ENCODE measurements around the gene SYNPO2.
"Not testable (repeated sequence)": the region's sequence is repeated elsewhere in the genome, so short reads cannot be mapped to it uniquely, and the experiment has no call there.

Gene SYNPO2

GRCh38 chr4:119005928-119006460, 117.3 kb downstream of the SYNPO2 start:
- no peak overlapping the region for H3K4me3 ChIP-seq (ENCODE audit: low read length)
- no peak overlapping the region for H3K9ac ChIP-seq (ENCODE audit: low read depth, low read length)
- no peaks in the 10 kb centered on the region for H3K27me3 ChIP-seq (ENCODE audit: insufficient read depth, low read length)
- no peaks in the 10 kb centered on the region for H3K9me3 ChIP-seq (ENCODE audit: insufficient read depth, low read depth, low read length)
- H3K4me1 ChIP-seq (ENCODE audit: insufficient read depth, low read length): peaks cover 4% of the 10 kb centered on the region; the same call in 1 of the 2 replicates
- H3K27ac ChIP-seq (ENCODE audit: low read depth, low read length): no peak overlapping the region
- WGBS: 94% methylated on average over 2 of the region's 2 CpGs
- no peaks in the 10 kb centered on the region for H3K36me3 ChIP-seq (ENCODE audit: insufficient read depth, low read length)

DNA sequence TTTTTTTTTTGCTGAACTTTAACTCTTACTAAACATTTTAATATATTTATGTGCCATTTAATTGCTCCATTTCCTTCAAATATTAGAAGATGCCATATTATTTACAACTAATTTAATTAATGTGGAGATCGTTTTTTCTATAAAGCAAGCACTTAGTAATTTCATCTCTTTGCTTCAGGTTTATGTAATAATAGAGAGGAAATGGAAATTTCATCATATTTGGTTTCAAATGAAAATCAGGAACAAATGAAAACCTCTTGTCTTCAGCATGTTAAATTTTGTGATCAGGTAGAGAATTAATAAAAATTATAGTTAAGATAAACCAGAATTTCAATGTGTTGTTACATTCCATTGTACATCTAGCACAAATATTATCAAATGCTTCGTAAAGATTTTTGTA, 120.1 kb downstream of the SYNPO2 start:
- Histone ChIP-seq H3K4me3 (ENCODE audit: low read length) (no peak overlapping the region), H3K9me3 (ENCODE audit: insufficient read depth, low read depth, low read length) (no peaks in the 10 kb centered on the region), H3K36me3 (ENCODE audit: insufficient read depth, low read length) (no peaks in the 10 kb centered on the region), H3K27me3 (ENCODE audit: insufficient read depth, low read length) (no peaks in the 10 kb centered on the region), H3K4me1 (ENCODE audit: insufficient read depth, low read length) (0 out of 2 replicates have a peak, but pooled peaks cover under 1% of the 10 kb centered on the region), H3K27ac (ENCODE audit: low read depth, low read length) (no peak overlapping the region), H3K9ac (ENCODE audit: low read depth, low read length) (no peak overlapping the region)
- WGBS: 100% methylated on average over 1 of the region's 2 CpGs

DNA sequence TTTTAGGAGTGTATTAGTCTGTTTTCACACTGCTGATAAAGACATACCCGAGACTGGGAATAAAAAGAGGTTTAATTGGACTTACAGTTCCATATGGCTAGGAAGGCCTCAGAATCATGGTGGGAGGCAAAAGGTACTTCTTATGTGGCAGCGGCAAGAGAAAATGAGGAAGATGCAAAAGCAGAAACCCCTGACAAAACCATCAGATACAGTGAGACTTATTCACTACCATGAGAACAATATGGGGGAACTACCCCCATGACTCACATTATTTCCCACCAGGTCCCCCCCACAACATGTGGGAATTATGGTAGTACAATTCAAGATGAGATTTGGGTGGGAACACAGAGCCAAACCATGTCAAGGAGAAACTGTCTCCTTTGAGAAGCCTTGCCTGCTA, 121.6 kb downstream of the SYNPO2 start:
- H3K9ac ChIP-seq (ENCODE audit: low read depth, low read length); H3K4me1 ChIP-seq (ENCODE audit: insufficient read depth, low read length); H3K9me3 ChIP-seq (ENCODE audit: insufficient read depth, low read depth, low read length); H3K27ac ChIP-seq (ENCODE audit: low read depth, low read length); H3K36me3 ChIP-seq (ENCODE audit: insufficient read depth, low read length); H3K4me3 ChIP-seq (ENCODE audit: low read length); H3K27me3 ChIP-seq (ENCODE audit: insufficient read depth, low read length): not testable (repeated sequence)
- WGBS: 94% methylated on average over 2 of the region's 2 CpGs

DNA sequence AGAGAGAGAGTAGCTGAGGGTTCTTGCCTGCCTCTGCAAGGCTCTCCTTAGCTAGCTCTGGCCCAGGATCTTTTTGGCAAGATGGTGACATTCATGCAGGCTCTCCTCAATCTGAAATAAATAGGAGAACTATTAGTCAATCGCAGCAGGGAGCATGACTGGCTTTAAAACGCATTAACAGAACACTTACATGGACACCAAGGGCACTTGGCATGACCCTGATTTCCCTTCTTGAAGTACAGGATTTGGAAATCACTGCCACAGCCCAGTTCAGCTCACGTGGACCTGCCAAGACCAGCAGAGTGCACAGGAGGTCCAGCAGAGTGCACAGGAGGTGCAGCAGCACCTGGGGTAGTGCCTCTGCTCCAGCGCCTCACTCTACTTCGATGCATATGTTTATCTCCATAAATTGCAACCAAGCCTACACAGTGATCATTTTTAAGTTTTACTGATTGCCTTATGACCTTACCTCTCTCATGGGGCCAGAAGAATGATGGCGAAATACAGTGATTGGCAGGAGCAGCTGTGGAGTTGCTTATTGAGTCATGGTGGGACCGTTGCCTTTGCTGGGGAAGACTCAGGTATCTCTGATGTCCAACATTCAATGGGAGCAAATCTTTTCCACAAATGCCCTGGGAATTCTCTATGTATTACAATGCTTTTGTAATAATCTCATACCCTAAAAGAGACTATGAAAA, 122.4 kb downstream of the SYNPO2 start:
- no peaks in the 10 kb centered on the region for H3K9me3 ChIP-seq (ENCODE audit: insufficient read depth, low read depth, low read length)
- H3K4me3 ChIP-seq (ENCODE audit: low read length): no peak overlapping the region
- H3K27ac ChIP-seq (ENCODE audit: low read depth, low read length): no peak overlapping the region
- H3K27me3 ChIP-seq (ENCODE audit: insufficient read depth, low read length): no peaks in the 10 kb centered on the region
- H3K4me1 ChIP-seq (ENCODE audit: insufficient read depth, low read length): no peaks in the 10 kb centered on the region
- H3K36me3 ChIP-seq (ENCODE audit: insufficient read depth, low read length): no peaks in the 10 kb centered on the region
- no peak overlapping the region for H3K9ac ChIP-seq (ENCODE audit: low read depth, low read length)
- 94% methylated on average over 7 of the region's 7 CpGs for WGBS

GRCh38 chr4:119011607-119011988, 122.9 kb downstream of the SYNPO2 start:
- Histone ChIP-seq H3K36me3 (ENCODE audit: insufficient read depth, low read length) (no peaks in the 10 kb centered on the region), H3K4me1 (ENCODE audit: insufficient read depth, low read length) (no peaks in the 10 kb centered on the region), H3K27me3 (ENCODE audit: insufficient read depth, low read length) (no peaks in the 10 kb centered on the region), H3K27ac (ENCODE audit: low read depth, low read length) (no peak overlapping the region), H3K9ac (ENCODE audit: low read depth, low read length) (no peak overlapping the region), H3K9me3 (ENCODE audit: insufficient read depth, low read depth, low read length) (no peaks in the 10 kb centered on the region), H3K4me3 (ENCODE audit: low read length) (no peak overlapping the region)
- 100% methylated on average over 1 of the region's 1 CpG for WGBS

DNA sequence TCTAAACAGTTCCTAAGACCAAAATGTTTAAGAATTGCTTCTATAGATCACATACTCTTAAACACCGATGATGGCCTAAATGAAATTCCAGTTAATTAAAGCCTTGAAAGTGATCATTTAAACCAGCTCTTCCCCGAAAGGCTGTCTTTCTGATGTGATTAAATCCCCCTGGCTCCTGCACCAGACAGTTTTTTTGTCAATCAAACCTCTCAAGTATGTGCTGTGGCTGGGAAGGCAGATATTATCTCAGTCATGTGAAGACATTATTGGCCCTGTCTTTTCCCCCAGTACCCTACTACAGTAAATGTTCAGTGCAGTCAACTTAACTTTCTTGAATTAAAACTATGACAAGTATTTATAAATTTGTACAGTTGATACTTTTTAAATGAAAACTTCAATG, 126.0 kb downstream of the SYNPO2 start:
- no peak overlapping the region for H3K4me3 ChIP-seq (ENCODE audit: low read length)
- H3K27ac ChIP-seq (ENCODE audit: low read depth, low read length): no peak overlapping the region
- H3K9ac ChIP-seq (ENCODE audit: low read depth, low read length): no peak overlapping the region
- WGBS: 94% methylated on average over 2 of the region's 2 CpGs
- H3K4me1 ChIP-seq (ENCODE audit: insufficient read depth, low read length): no peaks in the 10 kb centered on the region
- no peaks in the 10 kb centered on the region for H3K27me3 ChIP-seq (ENCODE audit: insufficient read depth, low read length)
- no peaks in the 10 kb centered on the region for H3K9me3 ChIP-seq (ENCODE audit: insufficient read depth, low read depth, low read length)
- no peaks in the 10 kb centered on the region for H3K36me3 ChIP-seq (ENCODE audit: insufficient read depth, low read length)

- 87% methylated on average over 2 of the region's 2 CpGs for WGBS
- no peak overlapping the region for H3K27ac ChIP-seq (ENCODE audit: low read depth, low read length)
- no peaks in the 10 kb centered on the region for H3K36me3 ChIP-seq (ENCODE audit: insufficient read depth, low read length)
- no peaks in the 10 kb centered on the region for H3K27me3 ChIP-seq (ENCODE audit: insufficient read depth, low read length)
- peaks cover 5% of the 10 kb centered on the region; the same call in 1 of the 2 replicates for H3K4me1 ChIP-seq (ENCODE audit: insufficient read depth, low read length)
- H3K4me3 ChIP-seq (ENCODE audit: low read length): no peak overlapping the region
- no peak overlapping the region for H3K9ac ChIP-seq (ENCODE audit: low read depth, low read length)
- no peaks in the 10 kb centered on the region for H3K9me3 ChIP-seq (ENCODE audit: insufficient read depth, low read depth, low read length)
Measured at GRCh38 chr4:119016636-119017035, 128.0 kb downstream of the SYNPO2 start.

- Histone ChIP-seq H3K27ac (ENCODE audit: low read depth, low read length) (no peak overlapping the region), H3K9me3 (ENCODE audit: insufficient read depth, low read depth, low read length) (no peaks in the 10 kb centered on the region), H3K9ac (ENCODE audit: low read depth, low read length) (no peak overlapping the region), H3K36me3 (ENCODE audit: insufficient read depth, low read length) (no peaks in the 10 kb centered on the region), H3K4me3 (ENCODE audit: low read length) (no peak overlapping the region), H3K4me1 (ENCODE audit: insufficient read depth, low read length) (peaks cover 5% of the 10 kb centered on the region; the same call in 1 of the 2 replicates), H3K27me3 (ENCODE audit: insufficient read depth, low read length) (no peaks in the 10 kb centered on the region)
- WGBS: 93% methylated on average over 1 of the region's 2 CpGs
Measured at GRCh38 chr4:119017636-119018035, 129.0 kb downstream of the SYNPO2 start.

DNA sequence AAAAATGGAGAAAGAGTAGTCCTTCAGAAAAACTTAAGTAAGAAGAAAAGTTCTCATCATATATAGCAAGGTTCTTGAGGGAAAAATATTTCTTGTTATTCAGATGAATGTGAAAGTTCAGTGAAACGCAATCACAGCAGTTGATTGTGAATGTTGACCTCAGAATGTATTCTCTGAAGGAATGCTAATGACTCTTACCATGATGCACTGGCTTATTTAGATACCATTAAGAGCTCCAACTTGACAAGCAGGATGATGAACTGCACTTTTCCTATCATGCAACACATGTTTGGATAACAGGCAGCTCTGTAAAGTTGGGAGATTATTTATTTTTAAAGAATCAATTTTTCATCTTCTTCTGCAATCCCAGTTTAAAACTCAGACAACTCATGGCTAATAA, 131.5 kb downstream of the SYNPO2 start:
- peaks cover 23% of the 10 kb centered on the region for H3K4me1 ChIP-seq (ENCODE audit: insufficient read depth, low read length)
- no peaks in the 10 kb centered on the region for H3K36me3 ChIP-seq (ENCODE audit: insufficient read depth, low read length)
- H3K27me3 ChIP-seq (ENCODE audit: insufficient read depth, low read length): no peaks in the 10 kb centered on the region
- H3K27ac ChIP-seq (ENCODE audit: low read depth, low read length): no peak overlapping the region
- no peak overlapping the region for H3K9ac ChIP-seq (ENCODE audit: low read depth, low read length)
- H3K4me3 ChIP-seq (ENCODE audit: low read length): no peak overlapping the region
- 79% methylated on average over 1 of the region's 1 CpG for WGBS
- H3K9me3 ChIP-seq (ENCODE audit: insufficient read depth, low read depth, low read length): no peaks in the 10 kb centered on the region

GRCh38 chr4:119022520-119022919, 133.9 kb downstream of the SYNPO2 start:
- not testable (repeated sequence) for H3K9ac ChIP-seq (ENCODE audit: low read depth, low read length); H3K4me3 ChIP-seq (ENCODE audit: low read length); H3K9me3 ChIP-seq (ENCODE audit: insufficient read depth, low read depth, low read length); H3K27me3 ChIP-seq (ENCODE audit: insufficient read depth, low read length); H3K27ac ChIP-seq (ENCODE audit: low read depth, low read length); H3K36me3 ChIP-seq (ENCODE audit: insufficient read depth, low read length)
- 94% methylated on average over 4 of the region's 4 CpGs for WGBS
- peaks cover 29% of the 10 kb centered on the region for H3K4me1 ChIP-seq (ENCODE audit: insufficient read depth, low read length)

DNA sequence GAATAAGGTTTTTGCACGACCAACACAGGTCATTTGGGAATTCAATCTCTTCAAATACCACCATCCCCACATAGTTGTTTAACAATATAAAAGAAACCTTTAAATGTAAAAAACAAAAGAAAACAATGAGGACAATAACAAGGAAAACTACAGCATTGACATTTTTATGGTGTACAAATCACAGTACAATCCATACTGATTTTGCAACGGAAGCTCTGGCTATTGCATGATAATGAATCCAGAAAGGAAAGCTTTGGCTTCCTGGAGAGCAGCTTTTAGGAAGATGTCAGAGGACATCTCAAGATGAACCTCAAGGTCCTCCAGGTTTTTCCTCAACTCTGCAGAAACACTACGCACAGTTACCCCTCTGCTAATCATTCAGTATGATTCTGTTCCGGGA, 135.4 kb downstream of the SYNPO2 start:
- Histone ChIP-seq H3K9me3 (ENCODE audit: insufficient read depth, low read depth, low read length) (no peaks in the 10 kb centered on the region), H3K4me3 (ENCODE audit: low read length) (peak overlapping the region; percentile 10; the same call in 1 of the 2 replicates), H3K36me3 (ENCODE audit: insufficient read depth, low read length) (no peaks in the 10 kb centered on the region), H3K4me1 (ENCODE audit: insufficient read depth, low read length) (peaks cover 29% of the 10 kb centered on the region), H3K27me3 (ENCODE audit: insufficient read depth, low read length) (no peaks in the 10 kb centered on the region), H3K27ac (ENCODE audit: low read depth, low read length) (no peak overlapping the region), H3K9ac (ENCODE audit: low read depth, low read length) (no peak overlapping the region)
- 73% methylated on average over 3 of the region's 4 CpGs for WGBS

GRCh38 chr4:119025420-119025819, 136.8 kb downstream of the SYNPO2 start:
- H3K27ac ChIP-seq (ENCODE audit: low read depth, low read length): no peak overlapping the region

More at GRCh38 chr4:119025420-119025819, 136.8 kb downstream of the SYNPO2 start:
- 89% methylated on average over 3 of the region's 4 CpGs for WGBS
- Histone ChIP-seq H3K27me3 (ENCODE audit: insufficient read depth, low read length) (no peaks in the 10 kb centered on the region), H3K9ac (ENCODE audit: low read depth, low read length) (no peak overlapping the region), H3K4me1 (ENCODE audit: insufficient read depth, low read length) (peaks cover 24% of the 10 kb centered on the region), H3K9me3 (ENCODE audit: insufficient read depth, low read depth, low read length) (no peaks in the 10 kb centered on the region), H3K36me3 (ENCODE audit: insufficient read depth, low read length) (no peaks in the 10 kb centered on the region), H3K4me3 (ENCODE audit: low read length) (no peak overlapping the region)

All from HUES64 (cell line).